Endothelial cell of umbilical vein (primary cell): Measurements from ENCODE around the gene PIF1. TPM values are rescaled to one million over a fixed set of nuclear protein-coding genes. Genes with fewer than 3 reads are reported as not detected.

Experiments
- BruUV-seq: library from RNA; stranded (reverse); fragments of 400-500 nt; replicated peaks from 2 replicates; lab custom pipeline; 2021; lab: Mats Ljungman, UMichigan
- CTCF ChIA-PET: fragments of 300-600, 350-600 bp; sonication (Branson Sonifier 250); formaldehyde crosslinking; loops from one replicate; lab custom pipeline; 2021; ENCODE audit warnings: antibody characterized with exemption, inconsistent platforms; lab: Charles Lee
- POLR2A ChIA-PET: fragments of 300-600, 350-600 bp; sonication (Branson Sonifier 250); formaldehyde crosslinking; loops from one replicate; lab custom pipeline; 2021; ENCODE audit warnings: antibody characterized with exemption, inconsistent platforms; lab: Charles Lee
- DNase-seq: peaks from one replicate; pipeline ENCODE4 v3.0.0-alpha.2; 2011; ENCODE audit warnings: low read depth, low spot score
- FAIRE-seq: peaks from 2 replicates; lab custom pipeline; 2011; peaks lifted over from hg19 to GRCh38; lab: Jason Lieb, UNC
- H2AFZ ChIP-seq: 2 replicates; pipeline ENCODE4 v1.6.0; 2012; ENCODE audit warnings: low read depth, low read length, control low read depth, inconsistent platforms
- H3K27ac ChIP-seq: 2 replicates; pipeline ENCODE4 v1.5.1; 2011; ENCODE audit warnings: low read depth, mild to moderate bottlenecking, control low read depth, low read length, moderate library complexity; ENCODE audit not compliant: insufficient read depth
- H3K27me3 ChIP-seq, 2 experiments: 2 replicates each; pipeline versions ENCODE4 v1.6.0 to v1.6.1; 2011; ENCODE audit warnings: low read length in 2 of 2, mixed read lengths in 1 of 2; ENCODE audit not compliant: control insufficient read depth in 2 of 2, insufficient read depth in 2 of 2
- H3K36me3 ChIP-seq, 2 experiments: 2 replicates in 1 of 2; 3 replicates in 1 of 2; pipeline ENCODE4 v1.5.1; 2011; ENCODE audit warnings: low read length in 2 of 2, mild to moderate bottlenecking in 1 of 2, moderate library complexity in 1 of 2; ENCODE audit not compliant: control insufficient read depth in 2 of 2, insufficient read depth in 2 of 2; ENCODE audit errors: extremely low read depth in 1 of 2
- H3K4me1 ChIP-seq: 3 replicates; pipeline ENCODE4 v1.5.1; 2011; ENCODE audit warnings: mild to moderate bottlenecking, low read length; ENCODE audit not compliant: control insufficient read depth, insufficient read depth; ENCODE audit errors: extremely low read depth
- H3K4me2 ChIP-seq: 2 replicates; pipeline ENCODE4 v1.6.1; 2011; ENCODE audit warnings: low read length, control low read depth, mixed read lengths; ENCODE audit not compliant: insufficient read depth
- H3K4me3 ChIP-seq, 3 experiments: fragments of 200-600 bp in 1 of 3; sonication (generic), shearing (Covaris generic) in 1 of 3; replicated peaks in 1 of 3; 2 replicates each; pipeline ENCODE4 v1.5.1; 2011 to 2016; ENCODE audit warnings: control low read depth in 3 of 3, low read length in 3 of 3, mild to moderate bottlenecking in 2 of 3, inconsistent platforms in 1 of 3, low read depth in 1 of 3, moderate library complexity in 1 of 3; ENCODE audit not compliant: insufficient read depth in 1 of 3
- H3K79me2 ChIP-seq: 2 replicates; pipeline ENCODE4 v1.6.0; 2012; ENCODE audit warnings: low read length, inconsistent platforms; ENCODE audit not compliant: control insufficient read depth, insufficient read depth
- H3K9ac ChIP-seq: replicated peaks from 2 replicates; pipeline ENCODE3; 2011; ENCODE audit warnings: low read length, control low read depth; ENCODE audit not compliant: insufficient read depth; ENCODE audit errors: extremely low read depth
- H3K9me1 ChIP-seq: replicated peaks from 3 replicates; pipeline ENCODE4 v1.6.0; 2011; ENCODE audit warnings: mild to moderate bottlenecking, low read length; ENCODE audit not compliant: control insufficient read depth, insufficient read depth; ENCODE audit errors: extremely low read depth
- H3K9me3 ChIP-seq: replicated peaks from 2 replicates; pipeline ENCODE4 v1.5.1; 2012; ENCODE audit warnings: low read length, inconsistent platforms; ENCODE audit not compliant: control insufficient read depth, insufficient read depth
- H4K20me1 ChIP-seq: replicated peaks from 2 replicates; pipeline ENCODE3; 2011; ENCODE audit warnings: mild to moderate bottlenecking, low read length; ENCODE audit not compliant: control insufficient read depth, insufficient read depth; ENCODE audit errors: extremely low read depth
- CTCF ChIP-seq, 2 donors: IDR thresholded peaks; 1 replicate in 1 of 2; 2 replicates in 1 of 2; pipeline ENCODE4 v1.5.1; 2011; ENCODE audit warnings: low read length in 2 of 2, mild to moderate bottlenecking in 2 of 2, moderate library complexity in 2 of 2, control low read depth in 1 of 2, inconsistent platforms in 1 of 2, low read depth in 1 of 2; ENCODE audit not compliant: insufficient read depth in 1 of 2; ENCODE audit errors: extremely low read depth in 1 of 2
- EZH2 ChIP-seq: IDR thresholded peaks from 2 replicates; pipeline ENCODE4 v1.6.1; 2012; ENCODE audit warnings: borderline replicate concordance, low read depth, mild to moderate bottlenecking, moderate library complexity, low read length, inconsistent platforms; ENCODE audit not compliant: severe bottlenecking
- FOS ChIP-seq: IDR thresholded peaks from 2 replicates; pipeline ENCODE4 v1.6.1; 2011; ENCODE audit warnings: mild to moderate bottlenecking, low read length, moderate library complexity, borderline replicate concordance; ENCODE audit not compliant: insufficient read depth
- GATA2 ChIP-seq: IDR thresholded peaks from 2 replicates; pipeline ENCODE4 v1.7.0; 2011; ENCODE audit warnings: low read depth, mild to moderate bottlenecking, moderate library complexity, mixed read lengths, low read length; ENCODE audit not compliant: insufficient read length, insufficient read depth
- JUN ChIP-seq: IDR thresholded peaks from 2 replicates; pipeline ENCODE4 v1.6.1; 2011; ENCODE audit warnings: borderline replicate concordance, low read depth; ENCODE audit not compliant: insufficient read length, insufficient read depth
- MAX ChIP-seq: IDR thresholded peaks from 2 replicates; pipeline ENCODE4 v1.6.1; 2011; ENCODE audit not compliant: insufficient read depth, insufficient read length
- MYC ChIP-seq: IDR thresholded peaks from one replicate; pipeline ENCODE4 v1.6.1; 2011; ENCODE audit warnings: mild to moderate bottlenecking, low read depth, low read length
- POLR2A ChIP-seq: IDR thresholded peaks from 2 replicates; pipeline ENCODE4 v1.6.1; 2012; ENCODE audit warnings: low read depth, mild to moderate bottlenecking, control low read depth, low read length
- POLR2AphosphoS5 ChIP-seq: IDR thresholded peaks from 2 replicates; pipeline ENCODE4 v1.6.1; 2012; ENCODE audit warnings: low read depth, mild to moderate bottlenecking, control low read depth, low read length, moderate library complexity; ENCODE audit not compliant: insufficient read depth
- dilution Hi-C: fragments of 300-500 bp; cut with MboI; formaldehyde crosslinking; loops from one replicate; pipeline ENCODE4 v1.15.0; 2019; ENCODE audit warnings: low sequenced_read_pairs; ENCODE audit not compliant: extremely low pct_ligation_motif_present
- intact Hi-C: fragments of 100-400 bp; cut with micrococcal nuclease; formaldehyde crosslinking; loops from one replicate; pipeline ENCODE4 v1.10.0; 2022
- polyA plus RNA-seq, 4 experiments: library from polyadenylated mRNA; depleted of rRNA in 3 of 4; stranded (reverse) in 3 of 4; unstranded in 1 of 4; fragments of >200 nt; gene quantifications; 2 replicates each; pipeline versions ENCODE4 v1.2.1 to v1.2.3, GENCODE V29; 2011 to 2012; ENCODE audit warnings: missing spikeins in 1 of 4
- total RNA-seq: library from RNA; stranded (reverse); gene quantifications from 2 replicates; pipeline ENCODE4 v1.2.3, GENCODE V29; 2021

PIF1 gene
- total and polyA plus RNA-seq, 2 donors (not counting 3 experiments of a cell fraction or from before 2014, with no cell fraction given), result 18.6 to 52.7 TPM

GRCh38 chr15:64861331-64861730 lies 35.9 kb upstream of the PIF1 start:
- Histone ChIP-seq H2AFZ (no peak overlapping the region), H3K4me2 (no peak overlapping the region), H3K4me1 (peaks cover 20% of the 10 kb centered on the region), H3K27me3 (no peaks in the 10 kb centered on the region), H3K27ac (no peak overlapping the region), H3K79me2 (peaks cover 14% of the 10 kb centered on the region), H3K9ac (no peak overlapping the region), H3K9me3 (no peaks in the 10 kb centered on the region), H4K20me1 (no peaks in the 10 kb centered on the region), H3K4me3 (no peak overlapping the region), H3K36me3 (peaks cover 6 to 42% of the 10 kb centered on the region in 2 experiments), H3K9me1 (no peaks in the 10 kb centered on the region)
- no TSS peak for BruUV-seq
- dilution Hi-C loops (no loop called here), intact Hi-C loops (no loop called here)
- FAIRE-seq (no peak), DNase-seq (no peak)
- CTCF ChIA-PET, result interaction anchor here (1.0 kb wide), 1 partner anchor 12 kb away, joined by 3 read pairs; no protein-coding TSS in a partner anchor
- no peak for TF ChIP-seq POLR2A
- no peak for TF ChIP-seq GATA2
- no peak for TF ChIP-seq JUN
- TF ChIP-seq POLR2AphosphoS5, result no peak
- TF ChIP-seq CTCF (IDR thresholded peaks at IDR 0.05; ENCODE audit: extremely low read depth in 1 of 2, insufficient read depth in 1 of 2, low read depth in 1 of 2, low read length in 2 of 2), result no peak
- no peak for TF ChIP-seq MYC
- no peak for TF ChIP-seq FOS
- no peak for TF ChIP-seq EZH2
- no peak for TF ChIP-seq MAX
- POLR2A ChIA-PET, result no interaction called here
